Gastrocnemius medialis (tissue), 4 donors: ENCODE data around the gene CDH16. TPM values are rescaled to one million over a fixed set of nuclear protein-coding genes. Genes with fewer than 3 reads are reported as not detected.

Source experiments
- ATAC-seq, 2 donors: fragments of 150-250 bp; one replicate each; pipeline ENCODE4 v1.9.1; 2016
- DNase-seq, 2 donors: peaks; one replicate each; pipeline ENCODE4 v3.0.0-alpha.2; 2019
- H3K27ac ChIP-seq, 4 donors: fragments of 200-600 bp; sonication (generic); 1 replicate in 1 of 4; 2 replicates in 3 of 4; pipeline ENCODE4 v1.5.1; 2016 to 2018; ENCODE audit warnings: mild to moderate bottlenecking in 2 of 4, moderate library complexity in 1 of 4
- H3K27me3 ChIP-seq, 3 donors: fragments of 200-600 bp; sonication (generic) in 2 of 3; 1 replicate in 1 of 3; 2 replicates in 2 of 3; pipeline versions ENCODE4 v1.5.1 to v1.6.0; 2016 to 2019; ENCODE audit warnings: mild to moderate bottlenecking in 1 of 3, moderate library complexity in 1 of 3
- H3K36me3 ChIP-seq, 2 donors: fragments of 200-600 bp; sonication (generic) in 1 of 2; one replicate each; pipeline ENCODE4 v1.5.1; 2017 to 2018
- H3K4me1 ChIP-seq, 2 donors: fragments of 200-600 bp; sonication (generic) in 1 of 2; one replicate each; pipeline ENCODE4 v1.5.1; 2016 to 2017; ENCODE audit warnings: mild to moderate bottlenecking in 2 of 2
- H3K4me3 ChIP-seq, 4 donors: fragments of 200-600 bp; sonication (generic) in 3 of 4; 1 replicate in 1 of 4; 2 replicates in 3 of 4; pipeline ENCODE4 v1.5.1; 2016 to 2019; ENCODE audit warnings: mild to moderate bottlenecking in 2 of 4
- H3K9me3 ChIP-seq, 3 donors: fragments of 200-600 bp; sonication (generic) in 2 of 3; 1 replicate in 1 of 3; 2 replicates in 2 of 3; pipeline ENCODE4 v1.5.1; 2016 to 2019
- POLR2A ChIP-seq, 2 donors: fragments of 450-650 bp; IDR thresholded peaks; one replicate each; pipeline ENCODE4 v1.6.1; 2017; ENCODE audit warnings: antibody characterized with exemption in 2 of 2, mild to moderate bottlenecking in 2 of 2, moderate library complexity in 2 of 2
- in situ Hi-C, 4 donors: fragments of 200-750 bp; cut with MboI; loops; one replicate each; pipeline versions ENCODE4 v1.15.0 to v1.8.0; 2017; ENCODE audit warnings: low sequenced_read_pairs in 4 of 4
- intact Hi-C: fragments of 100-400 bp; cut with DNase I; formaldehyde crosslinking; loops from one replicate; pipeline ENCODE4 v1.15.1; 2023; ENCODE audit warnings: low total_unique reads
- total RNA-seq, 4 donors: library from RNA; depleted of rRNA; stranded (reverse); fragments of >200 nt; gene quantifications; one replicate each; pipeline versions ENCODE4 v1.1.0 to v1.2.3, GENCODE V29; 2016
- TF ChIP-seq, protein P1 (sequence below), 5 experiments: fragments of 450-650 bp in 3 of 5; fragments of 200-600 bp in 2 of 5; sonication (generic) in 2 of 5; IDR thresholded peaks in 4 of 5; conservative IDR thresholded peaks in 1 of 5; 1 replicate in 4 of 5; 2 replicates in 1 of 5; pipeline ENCODE4 v1.5.1; 2016 to 2019; ENCODE audit warnings: antibody characterized with exemption in 5 of 5, mild to moderate bottlenecking in 3 of 5, moderate library complexity in 3 of 5

The CDH16 gene
- total RNA-seq, 4 donors from 2014 or later, result 0.10 to 0.87 (median 0.16) TPM; not detected in 1

DNA sequence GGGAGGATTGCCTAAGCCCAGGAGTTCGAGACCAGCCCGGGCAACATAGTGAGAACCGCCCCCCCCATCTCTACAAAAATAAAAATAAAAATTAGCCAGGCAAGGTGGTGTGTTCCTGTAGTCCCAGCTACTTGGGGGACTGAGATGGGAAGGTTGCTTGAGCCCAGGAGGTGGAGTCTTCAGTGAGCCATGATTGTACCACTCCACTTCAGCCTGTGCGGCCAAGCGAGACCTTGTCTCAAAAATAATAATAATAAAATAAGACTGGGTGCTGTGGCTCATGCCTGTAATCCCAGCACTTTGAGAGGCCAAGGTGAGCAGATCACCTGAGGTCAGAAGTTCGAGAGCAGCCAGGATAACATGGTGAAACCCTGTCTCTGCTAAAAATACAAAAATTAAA, 26.9 kb downstream of the CDH16 start:
- H3K9me3 ChIP-seq, result no peaks in the 10 kb centered on the region
- in situ Hi-C loops, result no loop called here

DNA sequence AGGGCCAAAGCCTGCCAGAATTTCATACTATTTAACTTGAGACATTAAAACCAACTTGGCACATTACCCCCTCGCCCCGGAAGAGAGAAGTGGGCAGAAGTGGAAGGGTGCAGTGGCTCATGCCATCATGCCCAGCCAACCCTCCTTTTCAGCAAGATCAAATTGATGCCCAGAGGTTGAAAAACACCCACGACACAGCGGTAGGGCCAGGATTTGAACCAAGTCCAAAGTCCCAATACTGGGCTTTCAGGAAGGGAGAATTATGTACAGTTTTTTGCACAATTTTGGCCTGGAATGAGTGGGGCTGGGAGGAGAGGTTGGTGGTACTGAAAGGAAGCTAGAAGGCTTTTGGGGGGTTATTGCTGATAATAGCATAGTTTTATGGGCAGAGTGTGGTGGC, 27.3 kb downstream of the CDH16 start:
- Histone ChIP-seq H3K9me3 (no peaks in the 10 kb centered on the region), H3K4me1 (peaks cover 0 to 4% of the 10 kb centered on the region in 2 donors), H3K36me3 (no peaks in the 10 kb centered on the region), H3K27ac (no peak overlapping the region), H3K27me3 (no peaks in the 10 kb centered on the region), H3K4me3 (no peak overlapping the region)
- intact Hi-C loops (no loop called here), in situ Hi-C loops (no loop called here)
- DNase-seq, result no peak
- TF ChIP-seq, protein P1, sequence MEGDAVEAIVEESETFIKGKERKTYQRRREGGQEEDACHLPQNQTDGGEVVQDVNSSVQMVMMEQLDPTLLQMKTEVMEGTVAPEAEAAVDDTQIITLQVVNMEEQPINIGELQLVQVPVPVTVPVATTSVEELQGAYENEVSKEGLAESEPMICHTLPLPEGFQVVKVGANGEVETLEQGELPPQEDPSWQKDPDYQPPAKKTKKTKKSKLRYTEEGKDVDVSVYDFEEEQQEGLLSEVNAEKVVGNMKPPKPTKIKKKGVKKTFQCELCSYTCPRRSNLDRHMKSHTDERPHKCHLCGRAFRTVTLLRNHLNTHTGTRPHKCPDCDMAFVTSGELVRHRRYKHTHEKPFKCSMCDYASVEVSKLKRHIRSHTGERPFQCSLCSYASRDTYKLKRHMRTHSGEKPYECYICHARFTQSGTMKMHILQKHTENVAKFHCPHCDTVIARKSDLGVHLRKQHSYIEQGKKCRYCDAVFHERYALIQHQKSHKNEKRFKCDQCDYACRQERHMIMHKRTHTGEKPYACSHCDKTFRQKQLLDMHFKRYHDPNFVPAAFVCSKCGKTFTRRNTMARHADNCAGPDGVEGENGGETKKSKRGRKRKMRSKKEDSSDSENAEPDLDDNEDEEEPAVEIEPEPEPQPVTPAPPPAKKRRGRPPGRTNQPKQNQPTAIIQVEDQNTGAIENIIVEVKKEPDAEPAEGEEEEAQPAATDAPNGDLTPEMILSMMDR (IDR thresholded peaks at IDR 0.05 in 4 of 5, conservative IDR thresholded peaks at IDR 0.05 in 1 of 5), result no peak
- ATAC-seq, result no peak

More for the DNA sequence above, 26.9 kb downstream of the CDH16 start:
- TF ChIP-seq, protein P1 (IDR thresholded peaks at IDR 0.05 in 4 of 5, conservative IDR thresholded peaks at IDR 0.05 in 1 of 5), result no peak
- no peak for TF ChIP-seq POLR2A (IDR thresholded peaks at IDR 0.05)
- Histone ChIP-seq H3K27me3 (no peaks in the 10 kb centered on the region), H3K36me3 (no peaks in the 10 kb centered on the region), H3K27ac (no peak overlapping the region), H3K4me3 (no peak overlapping the region), H3K4me1 (peaks cover 0 to 4% of the 10 kb centered on the region in 2 donors)
- DNase-seq (no peak), ATAC-seq (no peak)
- intact Hi-C loops, result no loop called here

DNA sequence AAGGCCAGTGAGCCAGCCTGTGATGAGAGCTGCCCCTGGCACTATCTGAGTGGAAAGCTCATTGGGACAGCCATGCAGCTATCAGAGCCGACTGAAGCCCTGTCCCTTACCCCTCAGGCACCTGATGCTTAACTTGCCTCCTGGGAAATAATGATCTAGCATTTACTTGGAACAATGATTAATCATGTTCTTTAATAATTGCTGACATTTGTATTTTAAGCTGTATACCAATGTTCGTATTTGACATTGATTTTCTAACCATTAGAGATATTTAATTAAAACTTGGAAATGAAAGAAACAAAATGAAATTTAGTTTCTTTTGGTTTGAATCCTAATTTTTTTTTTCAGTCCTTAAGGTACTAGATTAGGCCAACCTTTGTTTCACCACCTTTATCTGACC, 27.9 kb downstream of the CDH16 start:
- H3K27ac ChIP-seq, result peak overlapping the region in 1 of 4 donors; percentile 8
- TF ChIP-seq, protein P1 (IDR thresholded peaks at IDR 0.05 in 4 of 5, conservative IDR thresholded peaks at IDR 0.05 in 1 of 5), result no peak
- no peak for TF ChIP-seq POLR2A (IDR thresholded peaks at IDR 0.05)
- no peak for DNase-seq

DNA sequence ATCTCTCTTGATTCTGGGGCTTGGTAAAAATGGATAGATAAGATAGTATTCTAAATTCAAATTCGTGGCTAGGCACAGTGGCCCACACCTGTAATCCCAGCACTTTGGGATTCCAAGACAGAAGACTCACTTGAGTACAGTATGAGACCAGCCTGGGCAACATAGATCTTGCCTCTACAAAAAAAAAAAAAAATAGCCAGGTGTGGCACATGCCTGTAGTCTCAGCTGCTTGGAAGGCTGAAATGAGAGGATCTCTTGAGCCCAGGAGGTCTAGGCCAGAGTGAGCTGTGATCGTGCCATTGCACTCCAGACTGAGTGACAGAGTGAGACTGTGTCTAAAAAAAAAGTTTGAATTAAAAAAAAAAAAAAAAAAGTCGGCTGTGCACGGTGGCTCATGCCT, 29.1 kb downstream of the CDH16 start:
- Histone ChIP-seq H3K36me3 (peaks cover 0 to 11% of the 10 kb centered on the region in 2 donors), H3K9me3 (no peaks in the 10 kb centered on the region), H3K27ac (no peak overlapping the region), H3K4me3 (no peak overlapping the region), H3K4me1 (no peaks in the 10 kb centered on the region), H3K27me3 (no peaks in the 10 kb centered on the region)
- TF ChIP-seq, protein P1 (IDR thresholded peaks at IDR 0.05 in 4 of 5, conservative IDR thresholded peaks at IDR 0.05 in 1 of 5), result no peak
- no peak for TF ChIP-seq POLR2A (IDR thresholded peaks at IDR 0.05)
- in situ Hi-C loops, result no loop called here
- intact Hi-C loops, result no loop called here
- DNase-seq (no peak), ATAC-seq (no peak)

More for the DNA sequence above, 27.9 kb downstream of the CDH16 start:
- Histone ChIP-seq H3K4me3 (no peak overlapping the region), H3K9me3 (no peaks in the 10 kb centered on the region), H3K36me3 (no peaks in the 10 kb centered on the region), H3K4me1 (peaks cover 0 to 4% of the 10 kb centered on the region in 2 donors), H3K27me3 (no peaks in the 10 kb centered on the region)
- ATAC-seq, result no peak
- intact Hi-C loops (no loop called here), in situ Hi-C loops (no loop called here)
